LHCN-M2 (cell line): ENCODE results near the gene FLYWCH2. TPM values are rescaled to one million over a fixed set of nuclear protein-coding genes. Genes with fewer than 3 reads are reported as not detected.

Experiments
- DNase-seq: peaks from one replicate; pipeline ENCODE4 v3.0.0-alpha.2; 2012; ENCODE audit warnings: low read depth
- total RNA-seq: library from RNA; depleted of rRNA; stranded (reverse); fragments of >200 nt; gene quantifications from 2 replicates; pipeline ENCODE4 v1.2.3, GENCODE V29; 2014

The FLYWCH2 gene
- total RNA-seq, 1 experiment from 2014 or later, result 70.2 TPM

GRCh38 chr16:2853531-2854073 lies 29.4 kb upstream of the FLYWCH2 start:
- no peak for DNase-seq

DNA sequence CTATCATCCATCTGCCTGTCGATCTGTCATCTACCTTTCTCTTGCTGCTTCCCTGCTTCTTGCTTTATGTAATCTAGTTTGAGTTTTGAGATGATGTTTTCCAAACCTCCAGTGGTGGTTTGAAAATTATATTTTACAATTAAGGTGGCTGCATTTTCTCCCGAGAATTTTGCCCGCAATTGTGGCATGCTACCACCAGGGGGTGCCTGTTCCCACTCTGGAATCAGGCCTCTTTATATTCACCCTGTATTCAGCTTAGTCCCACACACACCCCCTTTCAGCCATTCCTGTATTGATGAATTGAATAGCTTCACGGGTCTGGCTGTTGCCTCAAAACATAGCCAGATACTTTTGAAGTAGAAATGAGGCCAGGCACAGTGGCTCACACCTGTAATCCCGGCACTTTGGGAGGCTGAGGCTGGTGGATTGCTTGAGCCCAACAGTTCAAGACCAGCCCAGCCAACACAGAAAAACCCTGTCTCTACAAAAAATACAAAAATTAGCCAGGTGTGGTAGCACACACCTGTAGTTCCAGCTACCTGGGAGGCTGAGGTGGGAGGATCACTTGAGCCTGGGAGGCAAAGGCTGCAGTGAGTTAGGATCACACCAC lies 28.2 kb upstream of the FLYWCH2 start:
- DNase-seq, result no peak

GRCh38 chr16:2855536-2855935 lies 27.5 kb upstream of the FLYWCH2 start:
- DNase-seq, result no peak

GRCh38 chr16:2856061-2856670 lies 26.8 kb upstream of the FLYWCH2 start:
- DNase-seq, result no peak

- no peak for DNase-seq
Measured at GRCh38 chr16:2856686-2857450, 26.1 kb upstream of the FLYWCH2 start.

GRCh38 chr16:2857451-2858244 lies 25.4 kb upstream of the FLYWCH2 start, which contains the start of gene PRSS22:
Gene PRSS22 (minus strand): TSS chr16:2858170. CDS start chr16:2858104, 66 bp downstream.
- no peak for DNase-seq

GRCh38 chr16:2858245-2859025 lies 24.6 kb upstream of the FLYWCH2 start:
- DNase-seq, result no peak

GRCh38 chr16:2859686-2860265 lies 23.2 kb upstream of the FLYWCH2 start:
- no peak for DNase-seq

DNA sequence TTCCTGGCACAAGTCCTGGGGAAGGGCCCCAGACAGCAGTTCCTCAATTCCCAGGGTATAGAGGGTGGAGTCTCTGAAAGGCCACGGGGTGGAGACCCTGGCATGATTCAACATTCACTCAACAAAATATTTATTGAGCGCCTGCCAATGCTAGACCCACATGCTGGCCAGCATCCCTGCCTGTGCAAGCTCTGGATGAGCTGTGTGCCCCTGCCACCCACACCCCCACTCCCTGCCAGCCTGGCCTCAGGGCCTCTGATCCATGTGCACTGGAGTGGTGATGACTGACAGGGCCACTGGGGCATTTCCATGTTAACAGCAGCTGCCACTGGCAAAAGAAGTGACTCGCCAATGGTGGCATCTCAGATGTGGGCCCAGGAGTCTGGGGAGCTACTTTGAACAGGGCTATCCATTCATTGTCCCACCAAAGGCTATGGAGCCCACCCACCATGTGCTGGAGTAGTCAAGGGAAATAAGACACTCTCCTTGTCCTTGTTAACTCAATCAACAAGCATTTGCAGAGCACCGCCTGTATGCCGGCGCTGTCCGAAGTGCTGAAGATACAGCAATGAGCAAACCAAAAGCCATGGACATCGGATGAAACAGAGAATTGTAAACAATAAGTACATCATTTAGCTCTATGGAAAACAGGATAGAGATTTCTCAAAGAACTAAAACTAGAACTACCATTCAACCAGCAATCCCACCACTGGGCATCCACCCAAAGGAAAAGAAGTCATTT lies 22.0 kb upstream of the FLYWCH2 start:
- peak; percentile 38 for DNase-seq

GRCh38 chr16:2865651-2866050 lies 17.4 kb upstream of the FLYWCH2 start:
- no peak for DNase-seq

- DNase-seq, result no peak
Measured at GRCh38 chr16:2866431-2866830, 16.6 kb upstream of the FLYWCH2 start.

DNA sequence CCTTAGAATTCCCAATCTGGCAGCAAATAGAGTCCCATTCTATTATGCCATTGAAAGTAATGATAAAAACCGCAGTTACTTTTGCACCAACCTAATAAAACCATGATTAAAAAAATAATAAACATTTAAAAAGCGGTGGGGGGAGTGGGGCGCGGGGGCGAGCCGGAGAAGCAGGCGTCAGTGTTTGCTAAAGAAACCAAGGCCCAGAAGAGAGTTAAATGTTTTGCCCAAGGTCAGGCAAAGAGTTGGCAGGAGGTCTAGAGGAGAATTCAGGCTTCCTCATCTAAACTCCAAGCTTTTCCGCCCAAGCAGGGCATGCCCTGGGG lies 15.4 kb upstream of the FLYWCH2 start:
- DNase-seq, result no peak

GRCh38 chr16:2867987-2868789 lies 14.8 kb upstream of the FLYWCH2 start:
- peak; percentile 95 for DNase-seq

- DNase-seq, result no peak
Measured at GRCh38 chr16:2871926-2872325, 11.1 kb upstream of the FLYWCH2 start.

DNA sequence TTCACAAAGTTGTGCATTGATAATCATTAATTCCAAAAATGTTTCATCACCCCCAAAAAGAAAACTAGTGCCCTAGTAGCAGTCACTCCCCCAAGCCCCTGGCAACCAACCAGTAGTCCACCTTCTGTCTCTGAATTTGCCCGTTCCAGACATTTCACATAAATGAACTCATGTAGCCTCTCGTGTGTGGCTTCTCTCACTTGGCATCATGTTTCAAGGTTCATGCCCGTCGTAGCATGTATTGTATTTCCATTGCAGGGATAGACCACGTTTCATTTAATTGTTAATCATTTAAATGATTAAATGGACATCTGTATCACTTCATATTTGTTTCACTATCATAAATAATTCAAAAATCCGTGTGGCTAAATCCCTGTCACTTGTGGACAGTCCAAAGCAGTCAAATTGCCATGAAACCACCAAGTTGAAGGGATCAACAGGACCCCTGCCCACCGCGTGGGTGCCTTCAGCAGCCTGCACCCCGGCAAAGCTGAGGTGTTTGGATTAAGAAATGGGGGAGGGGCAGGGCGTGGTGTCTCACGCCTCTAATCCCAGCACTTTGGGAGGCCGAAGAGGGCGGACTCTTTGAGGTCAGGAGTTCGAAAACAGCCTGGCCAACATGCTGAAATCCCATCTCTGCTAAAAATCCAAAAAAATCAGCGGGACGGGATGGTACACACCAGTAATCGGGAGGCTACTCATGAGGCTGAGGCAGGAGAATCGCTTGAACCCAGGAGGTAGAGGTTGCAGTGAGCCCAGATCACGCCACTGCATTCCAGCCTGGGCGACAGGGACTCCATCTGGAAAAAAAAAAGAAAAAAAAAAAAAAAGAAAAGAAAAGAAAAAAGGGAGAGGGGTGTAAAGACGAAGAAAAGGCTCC lies 8.7 kb upstream of the FLYWCH2 start:
- DNase-seq, result no peak

GRCh38 chr16:2874912-2875362 lies 8.1 kb upstream of the FLYWCH2 start:
- peak; percentile 59 for DNase-seq

DNA sequence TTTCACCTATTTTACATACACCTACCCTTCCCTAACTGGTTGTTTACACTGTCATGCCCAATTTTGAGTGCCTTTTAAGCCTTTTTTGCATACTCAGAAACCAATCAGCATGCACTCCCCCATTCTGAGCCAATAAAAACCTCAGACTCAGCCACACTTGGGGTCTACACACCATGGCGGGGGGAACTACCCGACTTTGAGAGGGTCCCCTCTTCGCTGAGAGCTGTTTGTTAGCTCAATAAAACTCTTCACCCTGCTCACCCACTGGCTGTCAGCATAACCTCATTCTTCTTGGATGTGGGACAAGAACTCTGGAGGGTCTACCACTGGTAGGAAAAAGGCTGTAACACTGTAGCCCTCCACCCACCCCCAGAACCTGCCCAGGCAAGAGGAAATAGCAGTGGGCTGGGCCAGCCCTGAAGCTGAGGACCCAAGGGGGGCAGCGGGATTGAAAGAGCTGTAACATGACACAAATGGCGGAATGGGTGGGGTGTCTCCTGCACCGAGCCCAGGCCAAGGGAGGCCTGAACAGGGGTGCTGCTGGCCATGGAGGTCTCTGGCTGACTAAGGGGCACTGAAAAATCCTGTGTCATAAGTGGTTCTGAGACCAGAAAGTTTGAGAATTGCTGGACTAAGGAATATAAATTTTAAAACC lies 3.0 kb upstream of the FLYWCH2 start:
- DNase-seq, result no peak
